SU-DHL-6 (cell line): ENCODE data around the gene PREX1.

ENCODE experiments used
- H2AFZ ChIP-seq: fragments of 200-600 bp; sonication (generic); 2 replicates; pipeline ENCODE4 v1.6.1; 2014; ENCODE audit warnings: low read depth, mild to moderate bottlenecking, moderate library complexity, mixed read lengths, antibody characterized with exemption, low read length; ENCODE audit not compliant: severe bottlenecking
- H3F3A ChIP-seq: fragments of 200-600 bp; shearing (Covaris generic); 2 replicates; pipeline ENCODE4 v1.6.0; 2016; ENCODE audit warnings: antibody characterized with exemption, mild to moderate bottlenecking; ENCODE audit not compliant: insufficient read depth
- H3K27ac ChIP-seq: fragments of 200-600 bp; sonication (generic); 2 replicates; pipeline ENCODE4 v1.5.1; 2016; ENCODE audit warnings: low read depth, mild to moderate bottlenecking, low read length, moderate library complexity, mixed read lengths
- H3K27me3 ChIP-seq: fragments of 200-600 bp; sonication (generic), shearing (Covaris generic); 2 replicates; pipeline ENCODE4 v1.6.0; 2014; ENCODE audit warnings: mild to moderate bottlenecking, low read length
- H3K36me3 ChIP-seq: fragments of 200-600 bp; sonication (generic); 2 replicates; pipeline ENCODE4 v1.6.1; 2014; ENCODE audit warnings: mild to moderate bottlenecking, low read length, mixed read lengths
- H3K4me2 ChIP-seq: fragments of 300-600, 200-600 bp; shearing (Covaris generic), sonication (generic); 2 replicates; pipeline ENCODE4 v1.6.0; 2014; ENCODE audit warnings: low read length, low read depth, mild to moderate bottlenecking; ENCODE audit not compliant: poor library complexity, severe bottlenecking
- H3K4me3 ChIP-seq: fragments of 200-600 bp; sonication (generic); 2 replicates; pipeline ENCODE4 v1.5.1; 2014; ENCODE audit warnings: antibody characterized with exemption, low read length, mild to moderate bottlenecking, mixed read lengths; ENCODE audit not compliant: insufficient read depth, poor library complexity, severe bottlenecking
- H3K79me2 ChIP-seq: fragments of 200-600 bp; sonication (generic); 2 replicates; pipeline ENCODE4 v1.6.1; 2014; ENCODE audit warnings: mild to moderate bottlenecking, low read length, moderate library complexity; ENCODE audit not compliant: insufficient read depth
- H3K9ac ChIP-seq: fragments of 200-600 bp; sonication (generic); 2 replicates; pipeline ENCODE4 v1.7.0; 2014; ENCODE audit warnings: mild to moderate bottlenecking, low read length
- H3K9me2 ChIP-seq: fragments of 200-600 bp; sonication (generic); replicated peaks from 2 replicates; pipeline ENCODE4 v1.6.1; 2014; ENCODE audit warnings: low read length; ENCODE audit not compliant: insufficient read depth
- H3K9me3 ChIP-seq: fragments of 200-600 bp; sonication (generic); 2 replicates; pipeline ENCODE4 v1.6.1; 2014; ENCODE audit warnings: low read length, mixed read lengths; ENCODE audit not compliant: insufficient read depth
- H4K20me1 ChIP-seq: fragments of 200-600 bp; sonication (generic); 2 replicates; pipeline ENCODE4 v1.6.1; 2014; ENCODE audit warnings: low read depth, mild to moderate bottlenecking, antibody characterized with exemption, low read length, moderate library complexity, mixed read lengths
- CTCF ChIP-seq: fragments of 200-600 bp; sonication (generic); IDR thresholded peaks from one replicate; pipeline ENCODE4 v1.5.1; 2017; ENCODE audit warnings: antibody characterized with exemption, mild to moderate bottlenecking, low read length, moderate library complexity; ENCODE audit not compliant: insufficient read depth, poor library complexity, severe bottlenecking
- EZH2phosphoT487 ChIP-seq: fragments of 200-600 bp; sonication (generic), shearing (Covaris generic); conservative IDR thresholded peaks from 2 replicates; pipeline ENCODE4 v1.6.1; 2018; ENCODE audit warnings: mild to moderate bottlenecking, antibody characterized with exemption, low read length, moderate library complexity, mixed read lengths

The PREX1 gene

GRCh38 chr20:48601798-48602197 is 226.0 kb downstream of the PREX1 start:
- Histone ChIP-seq H3K4me2 (no peak overlapping the region), H4K20me1 (no peaks in the 10 kb centered on the region), H3K27me3 (no peaks in the 10 kb centered on the region), H3F3A (no peaks in the 10 kb centered on the region), H3K9me3 (no peaks in the 10 kb centered on the region), H3K9me2 (no peaks in the 10 kb centered on the region), H2AFZ (no peak overlapping the region), H3K27ac (no peak overlapping the region), H3K9ac (no peak overlapping the region), H3K79me2 (no peaks in the 10 kb centered on the region), H3K36me3 (no peaks in the 10 kb centered on the region), H3K4me3 (no peak overlapping the region)
- no peak for TF ChIP-seq CTCF
- TF ChIP-seq EZH2phosphoT487 = no peak

GRCh38 chr20:48600470-48600945 is 227.3 kb downstream of the PREX1 start:
- Histone ChIP-seq H3K27me3 (no peaks in the 10 kb centered on the region), H3K36me3 (no peaks in the 10 kb centered on the region), H3K27ac (no peak overlapping the region), H2AFZ (no peak overlapping the region), H3K9me2 (no peaks in the 10 kb centered on the region), H3K4me2 (no peak overlapping the region), H3F3A (no peaks in the 10 kb centered on the region), H3K9ac (no peak overlapping the region), H3K4me3 (no peak overlapping the region), H4K20me1 (no peaks in the 10 kb centered on the region), H3K79me2 (no peaks in the 10 kb centered on the region), H3K9me3 (no peaks in the 10 kb centered on the region)
- no peak for TF ChIP-seq EZH2phosphoT487
- no peak for TF ChIP-seq CTCF

GRCh38 chr20:48599748-48600469 is 227.9 kb downstream of the PREX1 start:
- H3K9me3 ChIP-seq = no peaks in the 10 kb centered on the region
- H3K9ac ChIP-seq = no peak overlapping the region
- H2AFZ ChIP-seq = no peak overlapping the region
- H3K79me2 ChIP-seq = no peaks in the 10 kb centered on the region
- no peaks in the 10 kb centered on the region for H3K27me3 ChIP-seq
- no peaks in the 10 kb centered on the region for H4K20me1 ChIP-seq
- no peaks in the 10 kb centered on the region for H3K36me3 ChIP-seq
- TF ChIP-seq CTCF (no peak), EZH2phosphoT487 (no peak)
- no peaks in the 10 kb centered on the region for H3K9me2 ChIP-seq
- H3K4me2 ChIP-seq = no peak overlapping the region
- no peak overlapping the region for H3K4me3 ChIP-seq
- no peaks in the 10 kb centered on the region for H3F3A ChIP-seq
- H3K27ac ChIP-seq = no peak overlapping the region
